H1 (cell line): ENCODE results near the gene COASY. TPM values are rescaled to one million over a fixed set of nuclear protein-coding genes. Genes with fewer than 3 reads are reported as not detected.

Experiments used
- ASH2L ChIP-seq: fragments of 200-600, 300-600 bp; sonication (generic); IDR thresholded peaks from one replicate; pipeline ENCODE4 v1.7.1; 2017; ENCODE audit warnings: low read length
- POU5F1 ChIP-seq: IDR thresholded peaks from 2 replicates; pipeline ENCODE4 v1.6.1; 2011; ENCODE audit warnings: low read depth, mild to moderate bottlenecking, low read length, moderate library complexity
- polyA plus RNA-seq, 7 experiments: library from polyadenylated mRNA; depleted of rRNA in 3 of 7; stranded (reverse) in 5 of 7; unstranded in 2 of 7; fragments of >200 nt in 5 of 7; fragments of 200-250 nt in 2 of 7; gene quantifications; 1 replicate in 5 of 7; 2 replicates in 1 of 7; 4 replicates in 1 of 7; pipeline versions ENCODE4 v1.2.1 to v1.2.3, GENCODE V29; 2011 to 2013; ENCODE audit warnings: missing spikeins in 2 of 7, mixed read lengths in 2 of 7
- total RNA-seq: library from RNA; stranded (reverse); fragmentation: NEBNext Ultra II Directional; extraction: Animal tissue kit (Norgen Biotek cat#: 25700); gene quantifications from 2 replicates; pipeline ENCODE4 v1.2.1, GENCODE V29; 2021
- TF ChIP-seq, protein P1 (sequence below): IDR thresholded peaks from 2 replicates; pipeline ENCODE4 v1.6.1; 2012; ENCODE audit warnings: inconsistent platforms

Gene COASY
- total and polyA plus RNA-seq, 2 of the 8 experiments (the other 6 are each of a cell fraction or from before 2014, with no cell fraction given), result 64.5 to 100 TPM

DNA sequence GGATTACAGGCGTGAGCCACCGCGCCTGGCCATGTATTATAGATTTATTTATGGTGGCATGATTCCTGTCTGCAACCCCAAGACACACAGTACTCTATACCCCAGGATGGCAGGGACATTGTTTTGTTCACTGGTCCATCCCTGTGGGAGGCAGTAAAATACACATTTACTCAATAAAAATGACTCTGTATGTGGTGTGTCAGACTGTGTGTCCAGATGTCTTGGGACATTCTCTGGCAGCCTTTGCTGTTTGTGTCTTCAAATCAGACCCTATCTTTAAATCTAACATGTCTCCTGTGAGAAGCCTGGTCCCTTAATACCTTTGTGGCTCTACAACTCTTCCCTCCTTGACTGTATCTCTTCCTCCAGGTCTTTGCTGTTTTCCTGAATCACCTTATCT is 1.7 kb upstream of the COASY start (continued):
- no peak for TF ChIP-seq POU5F1
- TF ChIP-seq, protein P1, sequence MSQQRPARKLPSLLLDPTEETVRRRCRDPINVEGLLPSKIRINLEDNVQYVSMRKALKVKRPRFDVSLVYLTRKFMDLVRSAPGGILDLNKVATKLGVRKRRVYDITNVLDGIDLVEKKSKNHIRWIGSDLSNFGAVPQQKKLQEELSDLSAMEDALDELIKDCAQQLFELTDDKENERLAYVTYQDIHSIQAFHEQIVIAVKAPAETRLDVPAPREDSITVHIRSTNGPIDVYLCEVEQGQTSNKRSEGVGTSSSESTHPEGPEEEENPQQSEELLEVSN, result no peak
- TF ChIP-seq ASH2L, result no peak
